Endometrium (tissue), 2 donors: ENCODE results near the gene MVB12B.
"Not testable (repeated sequence)": the region's sequence is repeated elsewhere in the genome, so short reads cannot be mapped to it uniquely, and the experiment has no call there.

Source experiments
- FAIRE-seq: peaks from 2 replicates; lab custom pipeline; 2012; peaks lifted over from hg19 to GRCh38; lab: Jason Lieb, UNC
- donor health status: control.
- donor health status: control.

MVB12B gene

DNA sequence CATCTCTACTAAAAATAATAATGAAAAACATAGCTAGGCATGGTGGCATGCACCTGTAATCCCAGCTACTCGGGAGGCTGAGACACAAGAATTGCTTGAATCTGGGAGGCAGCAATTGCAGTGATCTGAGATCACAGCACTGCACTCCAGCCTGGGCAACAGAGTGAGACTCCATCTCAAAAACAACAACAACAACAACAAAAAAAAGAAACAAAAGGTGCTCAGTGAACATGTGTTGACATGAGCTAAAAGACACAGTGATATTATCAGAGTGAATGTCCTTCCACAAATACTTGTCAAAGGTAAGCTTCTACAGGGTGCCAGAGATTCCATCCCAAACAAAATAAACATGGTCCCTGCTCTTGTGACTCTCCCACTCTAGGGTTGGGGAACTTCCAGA, 211.9 kb downstream of the MVB12B start:
- no peak for FAIRE-seq

DNA sequence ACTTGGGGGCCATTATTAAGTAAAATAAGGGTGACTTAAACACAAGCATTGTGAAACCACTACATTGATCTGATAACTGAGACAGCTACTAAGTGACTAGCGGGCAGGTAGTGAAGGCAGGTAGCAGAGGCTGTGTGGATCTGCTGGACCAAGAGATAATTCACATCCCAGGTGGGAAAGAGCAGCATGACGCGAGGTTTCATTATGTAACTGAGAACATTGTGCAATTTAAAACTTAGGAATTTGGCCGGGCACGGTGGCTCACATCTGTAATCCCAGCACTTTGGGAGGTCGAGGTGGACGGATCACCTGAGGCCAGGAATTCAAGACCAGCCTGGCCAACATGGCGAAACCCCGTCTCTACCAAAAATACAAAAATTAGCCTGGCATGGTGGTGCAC, 213.8 kb downstream of the MVB12B start:
- not testable (repeated sequence) for FAIRE-seq

DNA sequence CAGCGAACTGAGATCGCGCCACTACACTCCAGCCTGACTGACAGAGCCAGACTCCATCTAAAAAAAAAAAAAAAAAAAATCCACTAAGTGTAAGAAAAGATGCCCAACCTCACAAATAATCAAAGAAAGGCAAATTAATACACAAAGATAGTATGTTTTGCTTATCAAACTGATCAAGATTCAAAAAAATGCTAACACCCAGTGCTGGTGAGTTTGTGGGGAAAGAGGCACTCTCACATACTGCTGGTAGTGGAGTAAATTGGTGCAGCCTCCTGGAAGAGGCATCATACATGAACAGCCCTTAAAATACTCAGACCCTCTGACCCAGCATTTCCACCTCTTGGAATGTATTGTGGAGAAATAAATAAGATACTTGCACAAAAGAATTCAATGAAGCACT, 216.9 kb downstream of the MVB12B start:
- no peak for FAIRE-seq

GRCh38 chr9:126545106-126545505, 218.5 kb downstream of the MVB12B start:
- no peak for FAIRE-seq

DNA sequence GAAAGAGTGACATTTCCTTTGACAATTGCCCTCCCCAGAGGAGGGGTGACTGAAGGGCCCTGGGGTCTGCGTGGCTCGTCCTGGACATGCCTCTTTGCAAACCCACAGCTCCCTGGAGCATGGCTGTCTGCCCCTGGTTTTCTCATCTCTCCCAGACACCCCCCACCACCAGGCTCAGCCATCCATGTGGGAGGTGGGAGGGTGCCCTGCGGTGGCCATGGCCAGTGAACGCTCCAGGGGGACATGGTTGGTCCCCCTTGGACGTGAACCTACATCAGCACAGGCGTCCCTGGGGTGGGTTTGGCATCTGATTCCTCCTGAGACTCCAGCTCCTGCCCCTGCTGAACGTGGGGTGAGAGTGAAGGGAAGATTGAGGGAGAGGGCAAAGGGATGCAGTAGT, 219.4 kb downstream of the MVB12B start:
- FAIRE-seq: no peak

GRCh38 chr9:126548312-126548711, 221.7 kb downstream of the MVB12B start:
- FAIRE-seq: no peak

DNA sequence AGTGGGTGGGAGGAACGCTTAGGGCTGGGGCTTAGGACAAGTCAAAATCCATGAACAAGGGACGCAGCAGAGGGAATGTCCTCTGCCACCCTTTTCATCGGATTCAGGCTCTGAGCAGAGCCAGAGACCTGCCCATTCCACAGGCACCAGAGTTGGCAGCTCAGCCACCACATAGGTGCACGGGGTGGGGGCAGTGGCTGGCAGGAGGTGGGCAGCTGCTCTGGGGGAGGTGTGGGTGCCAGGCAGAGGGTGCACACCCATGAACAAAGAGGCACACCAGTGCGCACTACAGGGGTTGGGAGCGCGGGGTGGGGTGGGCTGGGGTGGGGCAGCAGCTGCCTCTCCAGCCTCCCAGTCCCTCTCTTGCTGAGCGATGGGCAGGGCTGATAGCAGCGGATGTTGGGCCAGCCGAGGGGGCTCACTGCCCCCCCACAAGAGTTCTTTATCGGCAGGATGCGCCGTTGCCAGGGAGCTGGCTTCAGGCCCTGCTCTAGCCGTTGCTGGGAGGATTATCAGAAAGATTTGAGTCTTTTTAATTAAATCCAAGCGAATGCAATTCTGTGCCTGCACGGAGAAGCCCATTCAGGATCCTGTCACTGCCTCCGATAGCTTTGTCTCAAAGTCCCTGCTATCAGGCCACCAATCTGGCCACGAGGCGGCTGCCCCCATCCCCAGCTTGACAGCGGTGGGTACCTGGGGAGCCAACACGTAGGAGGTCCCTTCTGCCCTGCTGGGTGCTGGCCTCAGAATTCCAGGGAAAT, 222.8 kb downstream of the MVB12B start:
- FAIRE-seq: no peak

GRCh38 chr9:126550891-126551351, 224.3 kb downstream of the MVB12B start:
- FAIRE-seq: no peak

- FAIRE-seq: no peak
These were observed 225.2 kb downstream of the MVB12B start for GRCh38 chr9:126551812-126552211.

GRCh38 chr9:126554292-126554691, 227.7 kb downstream of the MVB12B start:
- FAIRE-seq: no peak

- FAIRE-seq: not testable (repeated sequence)
These were observed 228.8 kb downstream of the MVB12B start for GRCh38 chr9:126555421-126555820.
